Measurements from ENCODE around the gene TEAD1.

The TEAD1 gene

GRCh38 chr11:12686246-12687060 lies 12.2 kb downstream of the TEAD1 start:
- Histone ChIP-seq H3K36me3 (ENCODE audit: control insufficient read depth, low read length) (no peaks in the 10 kb centered on the region), H4K20me1 (ENCODE audit: control insufficient read depth, insufficient read depth, low read depth, low read length) (no peaks in the 10 kb centered on the region), H3K27me3 (ENCODE audit: control insufficient read depth, low read length) (no peaks in the 10 kb centered on the region), H3F3A (ENCODE audit: control insufficient read depth, insufficient read depth) (no peaks in the 10 kb centered on the region), H3K79me2 (ENCODE audit: control insufficient read depth, low read length) (no peaks in the 10 kb centered on the region), H3K9me3 (ENCODE audit: control insufficient read depth, insufficient read depth, low read length) (no peaks in the 10 kb centered on the region), H3K4me3 (ENCODE audit: low read length) (no peak overlapping the region), H3K27ac (ENCODE audit: low read depth, low read length) (no peak overlapping the region), H3K9me2 (replicated peaks; ENCODE audit: control insufficient read depth, low read length) (no peaks in the 10 kb centered on the region), H3K4me1 (ENCODE audit: control insufficient read depth, low read length) (no peaks in the 10 kb centered on the region), H3K4me2 (ENCODE audit: low read length) (no peak overlapping the region)
- TF ChIP-seq EZH2phosphoT487 (IDR thresholded peaks at IDR 0.05; ENCODE audit: borderline replicate concordance, low read length) (no peak), CTCF (IDR thresholded peaks at IDR 0.05; ENCODE audit: low read depth, low read length, poor library complexity, severe bottlenecking) (no peak)

GRCh38 chr11:12687216-12687623 lies 13.0 kb downstream of the TEAD1 start:
- TF ChIP-seq EZH2phosphoT487 (IDR thresholded peaks at IDR 0.05; ENCODE audit: borderline replicate concordance, low read length): no peak
- no peak for TF ChIP-seq CTCF (IDR thresholded peaks at IDR 0.05; ENCODE audit: low read depth, low read length, poor library complexity, severe bottlenecking)
- Histone ChIP-seq H3K27me3 (ENCODE audit: control insufficient read depth, low read length) (no peaks in the 10 kb centered on the region), H4K20me1 (ENCODE audit: control insufficient read depth, insufficient read depth, low read depth, low read length) (no peaks in the 10 kb centered on the region), H3K4me1 (ENCODE audit: control insufficient read depth, low read length) (no peaks in the 10 kb centered on the region), H3K27ac (ENCODE audit: low read depth, low read length) (no peak overlapping the region), H3K79me2 (ENCODE audit: control insufficient read depth, low read length) (no peaks in the 10 kb centered on the region), H3K36me3 (ENCODE audit: control insufficient read depth, low read length) (no peaks in the 10 kb centered on the region), H3K4me2 (ENCODE audit: low read length) (no peak overlapping the region), H3K9me2 (replicated peaks; ENCODE audit: control insufficient read depth, low read length) (no peaks in the 10 kb centered on the region), H3K9me3 (ENCODE audit: control insufficient read depth, insufficient read depth, low read length) (no peaks in the 10 kb centered on the region), H3K4me3 (ENCODE audit: low read length) (no peak overlapping the region), H3F3A (ENCODE audit: control insufficient read depth, insufficient read depth) (no peaks in the 10 kb centered on the region)

DNA sequence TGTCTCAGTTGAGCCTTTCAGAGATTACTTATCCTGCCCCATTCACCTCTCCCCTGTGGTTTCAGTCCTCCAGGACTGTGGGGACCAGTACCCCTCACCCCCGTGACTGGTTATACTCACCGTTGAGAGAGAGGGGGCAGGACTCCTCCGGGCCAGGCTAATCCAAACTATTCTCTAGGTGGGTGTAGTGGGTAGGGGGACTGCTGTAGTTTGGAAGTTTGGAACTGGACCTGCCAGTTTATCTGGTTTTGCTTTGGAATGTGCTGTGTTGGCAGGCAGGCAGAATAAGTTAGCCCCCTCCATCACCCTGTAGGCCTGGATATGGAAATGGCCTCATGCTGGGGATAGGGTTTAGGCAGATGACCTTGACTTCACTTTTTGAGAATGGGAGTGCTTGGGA lies 13.5 kb downstream of the TEAD1 start:
- Histone ChIP-seq H3K27ac (ENCODE audit: low read depth, low read length) (no peak overlapping the region), H3F3A (ENCODE audit: control insufficient read depth, insufficient read depth) (no peaks in the 10 kb centered on the region), H3K4me2 (ENCODE audit: low read length) (no peak overlapping the region), H3K79me2 (ENCODE audit: control insufficient read depth, low read length) (no peaks in the 10 kb centered on the region), H3K9me2 (replicated peaks; ENCODE audit: control insufficient read depth, low read length) (no peaks in the 10 kb centered on the region), H3K36me3 (ENCODE audit: control insufficient read depth, low read length) (no peaks in the 10 kb centered on the region), H4K20me1 (ENCODE audit: control insufficient read depth, insufficient read depth, low read depth, low read length) (no peaks in the 10 kb centered on the region), H3K4me1 (ENCODE audit: control insufficient read depth, low read length) (no peaks in the 10 kb centered on the region), H3K9me3 (ENCODE audit: control insufficient read depth, insufficient read depth, low read length) (no peaks in the 10 kb centered on the region), H3K4me3 (ENCODE audit: low read length) (no peak overlapping the region), H3K27me3 (ENCODE audit: control insufficient read depth, low read length) (no peaks in the 10 kb centered on the region)
- TF ChIP-seq EZH2phosphoT487 (IDR thresholded peaks at IDR 0.05; ENCODE audit: borderline replicate concordance, low read length): no peak
- no peak for TF ChIP-seq CTCF (IDR thresholded peaks at IDR 0.05; ENCODE audit: low read depth, low read length, poor library complexity, severe bottlenecking)
